GM19438 (cell line): Measurements from ENCODE around the gene RTN1.
"Not testable (repeated sequence)": the region's sequence is repeated elsewhere in the genome, so short reads cannot be mapped to it uniquely, and the experiment has no call there.

Experiments
- ATAC-seq: cut with Tn5 transposase; IDR thresholded peaks from one replicate; pipeline ENCODE4 v1.9.1; 2021; ENCODE audit warnings: low read depth; ENCODE audit not compliant: unreplicated experiment

The RTN1 gene

DNA sequence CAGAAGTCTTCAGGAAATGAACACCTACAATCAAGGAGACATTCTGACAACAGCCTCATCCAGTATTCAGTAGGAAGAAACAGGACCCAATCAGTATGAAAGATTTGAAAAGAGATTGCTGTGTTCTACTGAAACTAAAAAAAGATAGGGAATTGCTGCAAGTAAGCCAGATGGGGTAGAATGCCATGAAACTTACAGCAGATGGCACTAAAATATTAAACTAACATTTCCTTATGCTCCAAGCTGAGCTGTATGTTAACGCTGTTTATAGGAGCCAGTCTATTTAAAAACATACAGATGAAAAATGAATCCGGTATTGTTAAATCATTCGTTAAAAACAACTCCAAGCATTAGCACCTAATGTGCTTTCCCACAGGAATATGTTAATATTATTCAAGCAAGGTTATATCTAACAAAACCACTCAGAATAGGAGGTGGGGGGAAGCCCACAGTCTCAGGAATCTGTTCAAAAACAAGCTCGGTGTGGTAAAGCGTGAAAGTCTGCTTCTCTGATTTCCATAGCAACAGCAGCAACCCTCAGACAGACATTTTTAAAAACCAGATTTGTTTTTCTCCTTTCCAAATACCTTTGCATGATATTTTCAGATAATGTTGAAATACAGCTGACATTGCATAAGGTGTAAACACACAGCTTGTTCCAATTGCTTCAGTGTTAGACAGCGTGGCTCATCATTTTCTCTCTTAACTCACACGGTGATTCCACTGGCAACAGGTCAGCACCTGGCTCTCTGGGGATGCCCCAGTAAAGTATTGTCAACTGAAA lies 162.6 kb downstream of the RTN1 start:
- ATAC-seq = no peak

DNA sequence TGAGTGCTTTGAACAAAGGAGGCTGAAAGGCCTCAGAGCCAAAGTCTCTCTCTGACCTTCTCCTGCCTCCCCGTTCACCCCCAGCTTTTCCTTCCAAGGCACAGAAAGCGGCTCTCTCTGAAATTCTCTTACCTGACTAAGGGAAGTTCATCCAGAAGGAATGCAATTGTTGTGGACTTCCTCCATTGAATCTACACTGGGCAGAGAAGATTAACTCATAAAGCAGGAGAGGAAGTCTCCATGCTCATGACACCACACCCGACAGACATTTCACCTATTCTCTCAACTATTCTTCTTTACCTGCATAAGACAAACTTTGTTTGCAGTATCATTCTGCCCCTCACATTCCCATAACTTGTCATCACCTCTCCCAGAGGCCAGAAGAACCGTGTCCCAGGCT lies 164.7 kb downstream of the RTN1 start:
- ATAC-seq = no peak

DNA sequence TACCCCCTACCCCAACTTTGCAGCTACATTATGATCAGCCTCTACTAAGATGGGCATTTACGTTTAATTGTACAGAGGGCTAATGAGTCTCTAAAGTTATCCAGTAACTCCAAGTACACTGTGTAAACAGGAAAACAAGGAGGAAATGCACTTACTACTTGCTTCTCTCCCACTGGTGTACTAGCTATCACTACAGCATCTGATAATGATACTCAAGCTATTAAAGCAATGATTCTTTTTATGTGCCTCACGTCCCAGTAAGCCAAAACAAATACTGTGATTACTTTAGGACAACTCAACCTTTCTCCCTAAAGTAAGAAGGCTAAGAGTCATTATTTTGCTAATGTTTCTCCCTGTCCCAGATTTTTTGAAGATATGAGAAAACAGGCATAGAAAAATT lies 165.3 kb downstream of the RTN1 start:
- no peak for ATAC-seq

DNA sequence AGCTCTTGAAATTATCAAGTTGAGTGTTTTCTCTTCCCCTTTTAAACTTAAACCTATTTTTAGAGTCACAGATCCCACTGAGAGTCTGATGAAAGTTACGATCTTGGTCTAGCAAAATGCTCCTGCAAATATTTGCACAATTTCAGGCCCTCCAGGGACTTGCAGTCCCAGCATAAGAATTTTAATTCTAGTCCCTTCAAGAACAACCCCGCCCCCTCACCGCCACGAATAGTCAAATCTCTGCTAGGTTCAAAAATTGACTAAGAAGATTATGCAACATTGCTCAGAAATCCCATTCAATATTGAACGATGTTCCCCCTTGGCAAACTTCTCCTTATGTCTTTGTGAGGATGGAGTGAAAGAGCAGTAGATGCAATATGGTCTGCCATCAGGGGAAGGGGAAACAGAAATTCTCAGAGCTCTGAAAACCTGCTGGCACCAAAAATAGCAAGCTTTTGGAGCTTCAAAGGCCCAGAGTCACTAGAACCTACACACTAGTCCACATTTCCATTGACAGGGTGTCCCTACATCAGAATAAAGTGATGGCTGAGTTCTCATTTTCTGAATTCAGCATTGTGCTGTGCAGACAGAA lies 166.4 kb downstream of the RTN1 start:
- no peak for ATAC-seq

DNA sequence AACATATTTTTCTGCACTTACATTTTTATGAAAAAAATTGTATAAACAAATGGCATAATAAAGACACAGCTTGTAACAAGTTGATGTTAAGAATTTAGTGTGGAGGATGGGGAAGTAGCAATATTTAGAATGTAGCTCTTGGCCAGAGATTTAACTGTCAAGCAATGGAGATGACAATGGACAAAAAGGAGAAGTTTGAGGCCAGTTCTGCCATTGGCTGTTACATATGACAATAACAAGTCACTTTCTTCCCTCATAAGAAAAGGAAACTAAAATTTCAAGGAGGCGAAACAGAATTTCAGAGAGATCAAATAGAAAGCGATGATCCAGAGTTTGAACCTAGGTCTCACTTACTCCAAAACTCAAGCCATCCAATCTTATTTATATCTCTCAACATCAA lies 171.1 kb downstream of the RTN1 start:
- ATAC-seq = no peak

DNA sequence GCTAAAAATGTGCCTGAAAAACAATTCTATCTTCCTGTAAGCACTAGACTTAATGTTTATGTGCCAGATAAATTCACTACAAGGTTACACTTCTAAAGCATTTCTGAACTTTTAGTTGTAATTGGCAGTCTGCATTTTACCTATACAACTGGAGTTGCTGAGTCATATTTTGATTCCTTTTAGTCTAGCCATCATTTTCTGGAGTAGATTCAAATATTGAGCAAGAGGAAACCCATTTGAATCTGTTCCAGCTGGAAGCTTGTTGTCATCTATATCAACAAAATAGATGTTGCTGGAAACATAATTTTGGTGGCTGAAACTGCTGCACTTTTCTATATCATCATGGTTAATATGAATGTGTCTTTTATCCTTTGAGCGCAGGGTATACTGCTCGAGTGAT lies 171.8 kb downstream of the RTN1 start:
- ATAC-seq = no peak

DNA sequence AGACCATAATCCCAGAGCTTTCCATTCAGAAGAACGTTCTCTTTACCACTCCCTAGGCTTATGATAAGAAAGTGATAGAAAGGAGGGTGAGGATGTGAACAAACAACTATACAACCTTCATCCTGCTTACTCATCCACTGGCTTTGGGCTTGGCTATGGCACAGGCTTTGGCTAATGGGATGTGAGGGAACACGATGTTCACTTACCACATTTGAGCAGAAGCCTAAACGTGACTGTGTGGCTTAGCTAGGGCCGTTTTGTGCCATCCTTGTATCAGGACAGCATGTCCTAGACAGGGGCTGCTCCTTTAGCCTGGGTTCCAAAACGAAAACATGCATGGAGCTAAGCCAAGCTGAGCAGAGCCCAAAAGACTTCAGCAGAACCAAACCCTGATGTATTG lies 175.4 kb downstream of the RTN1 start:
- ATAC-seq = no peak

DNA sequence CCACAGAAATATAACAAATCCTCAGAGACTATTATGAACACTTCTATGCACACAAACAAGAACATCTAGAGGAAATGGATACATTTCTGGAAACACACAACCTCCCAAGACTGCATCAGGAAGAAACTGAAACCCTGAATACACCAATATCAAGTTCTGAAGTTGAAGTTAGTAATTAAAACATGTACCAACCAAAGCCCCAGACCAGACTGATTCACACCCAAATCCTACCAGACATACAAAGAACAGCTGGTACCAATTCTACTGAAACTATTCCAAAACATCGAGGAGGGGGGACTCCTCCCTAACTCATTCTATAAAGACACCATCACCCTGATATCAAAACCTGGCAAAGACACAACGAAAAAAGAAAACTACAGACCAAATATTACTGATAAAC lies 179.3 kb downstream of the RTN1 start:
- ATAC-seq = no peak

DNA sequence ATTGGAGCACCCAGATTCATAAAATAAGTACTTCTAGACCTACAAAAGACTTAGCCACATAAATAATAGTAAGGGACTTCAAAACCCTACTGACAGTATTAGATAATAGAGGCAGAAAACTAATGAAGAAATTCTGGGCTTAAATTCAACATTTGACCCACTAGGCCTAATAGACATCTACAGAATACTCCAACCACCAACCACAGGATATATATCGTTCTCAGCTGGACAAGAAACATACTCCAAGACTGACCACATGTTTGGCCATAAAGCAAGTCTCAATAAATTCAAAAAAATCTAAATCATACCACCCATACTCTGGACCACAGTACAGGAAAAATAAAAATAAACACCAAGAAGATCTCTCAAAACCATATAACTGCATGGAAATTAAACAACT lies 180.2 kb downstream of the RTN1 start:
- no peak for ATAC-seq

DNA sequence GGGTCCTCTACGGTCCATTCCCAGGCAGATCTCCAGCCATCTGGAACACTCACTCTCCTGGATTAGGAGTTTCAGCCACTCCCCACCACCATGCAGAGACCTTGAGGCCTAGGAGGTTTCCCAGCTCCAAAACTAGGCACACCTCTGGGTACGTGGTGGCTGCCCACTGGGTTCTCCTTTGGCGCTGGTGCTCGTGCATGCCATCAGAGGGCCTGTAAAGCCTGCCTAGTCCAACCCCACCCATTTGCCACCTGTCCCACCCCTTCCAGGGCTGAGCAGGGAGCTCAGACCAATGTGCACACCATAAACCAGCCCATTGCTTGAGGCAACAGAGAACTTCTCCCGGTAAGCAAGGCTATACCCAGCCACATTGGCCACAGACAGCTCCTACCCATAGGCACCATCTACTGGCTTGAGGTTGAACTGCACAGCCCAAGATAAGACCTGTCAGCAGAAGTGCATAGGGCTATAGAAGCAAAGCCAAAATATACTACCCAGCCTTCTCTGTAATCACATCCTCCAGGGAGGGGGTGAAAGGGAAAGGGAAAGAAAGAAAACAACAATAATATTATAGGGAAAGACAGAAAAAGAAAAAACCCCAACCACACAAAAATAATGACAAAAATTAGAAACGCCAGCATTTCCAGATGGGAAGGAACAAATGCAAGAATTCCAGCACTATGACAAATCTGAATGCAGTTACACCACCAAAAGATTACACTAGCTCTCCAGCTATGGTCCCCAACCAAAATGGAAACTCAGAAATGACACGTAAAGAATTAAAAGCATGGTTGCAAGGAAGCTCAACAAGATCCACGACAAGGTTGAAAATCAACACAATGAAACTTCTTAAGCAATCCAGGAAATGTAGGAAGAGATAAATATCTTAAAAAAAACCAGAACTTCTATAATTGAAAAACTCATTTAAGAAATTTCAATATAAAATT lies 182.1 kb downstream of the RTN1 start:
- ATAC-seq = peak; percentile 95

DNA sequence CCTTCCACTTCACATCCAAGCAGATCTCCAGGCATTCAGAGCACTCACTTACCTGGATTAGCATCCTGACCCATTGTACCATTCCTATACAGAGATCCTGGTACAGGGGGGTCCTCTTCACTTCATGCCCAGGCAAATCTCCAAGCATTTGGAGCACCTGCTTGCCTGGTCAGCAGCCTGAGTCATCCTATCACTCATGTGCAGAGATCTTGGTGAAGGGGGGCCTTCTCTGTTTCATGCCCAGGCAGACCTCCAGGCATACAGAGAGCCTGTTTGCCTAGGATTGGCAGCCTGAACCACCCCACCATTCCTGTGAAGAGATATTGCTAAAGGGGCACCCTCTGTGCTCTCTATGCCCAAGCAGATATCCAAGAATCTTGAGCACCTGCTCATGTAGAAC lies 182.9 kb downstream of the RTN1 start:
- no peak for ATAC-seq

DNA sequence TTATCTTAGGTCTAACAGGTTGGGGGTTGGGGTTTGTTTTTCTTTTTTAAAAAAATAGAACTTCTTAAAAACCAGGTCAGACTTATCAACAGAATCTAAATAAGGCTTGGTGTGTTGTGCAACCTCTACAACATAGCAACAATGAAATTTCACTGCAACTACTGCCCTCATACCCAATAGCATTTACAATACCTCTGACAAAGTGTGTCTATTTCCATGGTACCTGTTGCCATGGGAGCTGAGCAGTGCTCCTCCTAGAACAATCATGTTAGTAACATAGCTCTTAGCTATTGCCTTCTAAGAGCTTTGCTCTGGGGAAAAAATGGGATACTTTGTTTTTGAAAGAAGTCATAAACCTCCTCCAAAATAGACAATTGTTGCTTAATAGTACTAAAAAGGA lies 190.7 kb downstream of the RTN1 start:
- no peak for ATAC-seq

DNA sequence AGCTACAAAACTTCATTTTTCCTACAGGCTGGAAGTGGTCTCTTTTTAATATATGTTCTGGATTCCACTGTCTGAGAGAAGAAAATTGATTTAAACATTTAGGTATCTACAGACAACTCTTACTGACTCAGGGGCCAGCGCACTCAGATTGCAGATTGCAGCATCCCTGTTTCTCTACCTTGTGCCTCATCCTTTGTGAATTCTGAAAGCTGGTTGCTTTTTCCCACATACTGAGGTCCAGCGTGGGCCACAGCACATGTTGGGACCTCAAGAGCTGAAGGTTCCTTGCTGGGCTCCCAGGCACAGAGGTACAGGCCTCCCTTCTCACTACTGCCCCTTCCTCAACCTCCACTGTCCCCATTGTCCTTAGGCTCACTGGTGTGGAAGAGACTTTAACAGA lies 192.2 kb downstream of the RTN1 start:
- no peak for ATAC-seq

DNA sequence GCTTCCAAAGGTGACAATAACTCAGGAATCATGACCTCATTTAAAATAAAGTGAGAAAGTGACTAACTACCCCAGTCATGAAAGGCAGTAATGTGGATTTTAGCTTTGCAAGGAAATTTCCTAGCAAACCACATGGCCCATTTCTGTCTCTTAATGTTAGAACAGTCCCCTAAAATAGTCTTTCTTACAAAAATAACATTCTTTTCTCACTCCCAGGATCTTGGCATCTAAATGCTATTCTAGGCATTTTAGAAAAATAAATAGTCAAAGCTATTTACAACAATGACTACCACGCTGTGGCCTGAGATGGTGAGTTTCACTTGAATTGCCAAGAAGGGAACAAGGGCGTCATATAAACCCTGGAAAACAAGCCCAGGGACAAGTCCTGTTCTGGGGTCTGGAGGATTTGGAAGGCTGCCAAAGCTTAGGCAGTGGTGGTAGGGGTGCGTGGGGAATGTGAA lies 192.8 kb downstream of the RTN1 start:
- ATAC-seq = no peak

DNA sequence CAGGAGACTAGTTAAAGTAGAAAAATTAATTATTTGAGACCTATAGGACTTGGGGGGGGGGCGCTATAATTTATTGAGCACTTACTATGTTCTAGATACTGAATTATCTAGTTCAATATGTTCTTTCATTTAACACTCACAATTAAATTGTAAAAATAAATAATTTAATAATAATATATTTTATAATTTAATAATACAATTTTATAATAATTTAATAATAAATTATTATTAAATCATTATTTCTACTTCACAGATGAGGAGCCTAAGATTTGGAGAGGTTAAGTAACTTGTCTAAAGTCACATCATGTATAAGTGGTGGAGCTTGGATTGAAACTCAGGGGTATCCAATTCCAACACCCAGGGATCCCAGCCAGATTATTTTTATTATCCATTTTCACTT lies 195.2 kb downstream of the RTN1 start:
- no peak for ATAC-seq

DNA sequence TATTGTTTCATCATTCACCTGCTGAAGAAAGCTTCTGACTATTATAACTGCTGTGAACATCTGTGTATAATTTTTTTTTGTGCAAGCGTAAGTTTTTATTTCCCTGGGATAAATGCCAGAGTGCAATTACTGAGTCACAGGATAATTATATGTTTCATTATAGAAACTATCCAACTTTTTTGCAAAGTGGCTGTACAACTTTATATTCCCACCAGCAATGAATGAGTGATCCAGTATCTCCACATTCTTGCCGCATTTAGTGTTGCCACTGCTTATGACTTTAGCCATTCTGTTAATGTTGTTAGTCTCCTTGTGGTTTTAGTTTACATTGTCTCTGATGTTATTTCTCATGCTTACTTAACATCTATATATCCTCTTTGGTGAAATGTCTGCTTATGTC lies 205.8 kb downstream of the RTN1 start:
- no peak for ATAC-seq

DNA sequence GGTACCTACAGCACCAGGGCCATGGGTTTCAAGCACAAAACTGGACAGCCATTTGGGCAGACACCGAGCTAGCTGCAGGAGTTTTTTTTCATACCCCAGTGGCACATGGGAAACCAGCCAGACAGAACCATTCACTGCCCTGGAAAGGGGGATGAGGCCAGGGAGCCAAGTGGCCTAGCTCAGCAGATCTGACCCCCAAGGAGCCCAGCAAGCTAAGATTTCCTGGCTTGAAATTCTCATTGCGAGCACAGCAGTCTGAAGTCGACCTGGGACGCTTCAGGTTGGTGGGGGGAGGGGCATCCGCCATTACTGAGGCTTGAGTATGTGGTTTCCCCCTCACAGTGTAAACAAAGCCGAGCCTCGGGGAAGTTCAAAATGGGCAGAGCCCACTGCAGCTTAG lies 212.8 kb downstream of the RTN1 start:
- no peak for ATAC-seq

DNA sequence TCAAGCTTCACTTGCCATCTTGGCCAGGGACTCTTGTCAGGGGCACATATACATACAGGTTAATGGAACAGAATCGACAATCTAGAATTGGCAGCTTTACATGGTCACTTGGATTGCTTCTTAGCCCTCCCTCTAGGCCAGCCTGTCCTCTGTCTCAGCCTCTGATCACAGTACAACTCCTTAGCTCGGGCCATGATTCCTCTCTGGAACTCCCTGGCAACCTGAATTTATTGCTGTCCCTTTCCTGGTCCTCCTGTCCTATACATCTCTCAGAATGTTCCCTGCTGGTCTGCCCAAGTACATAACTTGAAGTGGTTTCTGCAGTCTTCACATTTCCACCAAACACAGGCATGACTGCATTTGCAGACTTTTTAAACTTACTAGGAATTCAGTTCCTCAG lies 214.1 kb downstream of the RTN1 start:
- ATAC-seq = no peak

DNA sequence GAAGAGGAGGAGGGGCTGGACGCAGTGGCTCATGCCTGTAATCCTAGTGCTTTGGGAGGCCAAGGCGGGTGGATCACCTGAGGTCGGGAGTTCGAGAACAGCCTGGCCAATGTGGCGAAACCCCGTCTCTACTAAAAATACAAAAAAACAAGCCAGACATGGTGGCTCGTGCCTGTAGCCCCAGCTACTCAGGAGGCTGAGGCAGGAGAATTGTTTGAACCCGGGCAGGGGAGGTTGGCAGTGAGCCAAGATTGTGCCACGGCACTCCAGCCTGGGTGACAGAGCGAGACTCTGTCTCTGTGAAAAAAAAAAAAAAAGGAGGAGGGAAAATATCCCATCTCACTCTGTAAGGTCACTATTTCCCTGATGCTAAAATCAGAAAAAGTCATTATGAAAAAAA lies 216.4 kb downstream of the RTN1 start:
- ATAC-seq = not testable (repeated sequence)

DNA sequence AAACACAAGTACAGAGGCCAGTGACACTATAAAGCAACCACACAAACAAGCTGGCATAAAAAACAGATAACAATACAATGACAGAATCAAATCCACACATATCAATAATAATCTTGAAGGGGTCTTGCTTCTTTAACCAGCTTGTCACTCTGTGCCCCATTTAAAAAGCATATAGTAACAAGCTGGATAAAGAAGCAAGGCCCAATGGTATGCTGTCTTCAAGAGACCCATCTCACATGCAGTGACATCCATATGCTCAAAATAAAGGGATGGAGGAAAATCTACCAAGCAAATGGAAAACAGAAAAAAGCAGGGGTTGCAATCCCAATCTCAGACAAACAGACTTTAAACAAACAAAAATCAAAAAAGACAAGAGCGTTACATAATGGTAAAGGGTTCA lies 223.7 kb downstream of the RTN1 start:
- not testable (repeated sequence) for ATAC-seq

DNA sequence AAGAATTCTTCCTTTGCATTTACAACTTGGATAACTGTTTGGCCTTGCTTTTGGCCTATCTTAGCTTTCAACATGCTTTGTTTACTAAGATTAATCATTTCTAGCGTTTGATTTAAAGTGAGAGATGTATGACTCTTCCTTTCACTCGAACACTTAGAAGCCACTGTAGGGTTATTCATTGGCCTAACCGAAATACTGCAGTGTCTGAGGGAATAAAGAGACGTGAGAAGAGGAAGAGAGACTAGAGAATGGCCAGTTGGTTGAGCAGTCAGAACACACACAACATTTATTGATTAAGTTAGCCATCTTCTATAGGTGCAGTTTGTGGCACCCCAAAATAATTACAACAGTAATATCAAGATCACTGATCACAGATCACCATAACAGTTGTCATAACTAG lies 231.7 kb downstream of the RTN1 start:
- peak; percentile 91 for ATAC-seq
